Forelimb muscle (tissue), 1 donor: ENCODE data around the gene SOS2. TPM values are rescaled to one million over a fixed set of nuclear protein-coding genes. Genes with fewer than 3 reads are reported as not detected.
"Not testable (repeated sequence)": the region's sequence is repeated elsewhere in the genome, so short reads cannot be mapped to it uniquely, and the experiment has no call there.

ENCODE experiments used
- DNase-seq: peaks from one replicate; pipeline ENCODE4 v3.0.0-alpha.2; 2013; ENCODE audit warnings: low read depth
- polyA plus RNA-seq: library from polyadenylated mRNA; unstranded; fragments of 120-200 nt; gene quantifications from one replicate; pipeline ENCODE4 v1.2.1, GENCODE V29; 2013; ENCODE audit not compliant: insufficient read length

SOS2 gene
- polyA plus RNA-seq, 1 donor, result 37.1 TPM

DNA sequence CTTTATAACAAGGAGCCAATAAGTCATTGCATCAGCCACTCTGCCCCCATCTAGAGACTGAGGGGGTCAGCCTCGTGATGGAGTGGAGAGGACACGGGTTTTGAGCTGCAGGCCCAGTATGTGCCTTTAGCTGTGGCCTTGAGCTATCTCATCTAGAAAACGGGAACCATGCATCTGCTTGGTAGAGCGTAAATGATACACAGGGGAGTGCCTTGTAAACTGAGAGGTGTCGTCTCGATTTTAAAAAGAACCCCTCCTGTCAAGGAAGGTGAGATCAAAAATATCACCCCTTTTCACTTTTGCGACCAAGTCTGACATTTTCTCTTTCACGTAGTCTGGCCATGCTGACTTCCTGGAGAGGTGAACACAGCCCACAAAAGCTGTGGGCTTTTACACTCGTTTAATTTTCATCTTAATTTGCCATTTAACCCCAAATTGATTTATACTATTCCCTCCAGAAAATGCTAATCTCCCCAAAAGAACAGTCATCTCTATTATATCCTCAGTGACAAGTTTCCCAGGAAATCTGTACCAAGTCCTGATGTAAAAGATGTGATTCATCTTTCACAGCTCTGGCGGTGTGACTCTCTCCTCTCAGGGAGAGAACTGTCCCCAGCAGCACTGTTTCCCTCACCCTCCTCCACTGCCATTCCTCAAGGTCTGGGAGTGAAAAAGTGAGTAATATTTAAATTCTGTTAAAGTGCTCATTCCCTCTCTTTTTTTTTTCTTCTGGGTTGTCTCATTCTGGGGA, 145.6 kb downstream of the SOS2 start:
- DNase-seq, result no peak

DNA sequence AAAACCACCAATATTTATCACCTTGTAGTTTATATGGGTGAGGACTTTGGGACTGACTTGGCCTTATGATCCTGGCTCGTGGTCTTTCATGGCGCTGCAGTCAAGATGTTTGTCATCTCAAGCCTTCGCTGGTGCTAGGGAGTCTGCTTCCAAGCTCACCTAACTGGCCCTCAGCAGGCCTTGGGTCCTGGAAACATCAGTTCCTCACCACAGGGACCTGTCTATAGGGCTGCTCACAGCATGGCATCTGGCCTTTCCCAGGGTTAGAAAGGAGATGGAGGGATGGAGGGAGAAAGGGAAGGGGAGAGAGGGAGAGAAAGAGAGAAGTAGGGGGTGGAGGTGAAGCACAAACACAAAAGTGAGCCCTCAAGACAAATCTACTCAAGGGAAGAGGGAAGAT, 146.7 kb downstream of the SOS2 start:
- DNase-seq, result no peak

DNA sequence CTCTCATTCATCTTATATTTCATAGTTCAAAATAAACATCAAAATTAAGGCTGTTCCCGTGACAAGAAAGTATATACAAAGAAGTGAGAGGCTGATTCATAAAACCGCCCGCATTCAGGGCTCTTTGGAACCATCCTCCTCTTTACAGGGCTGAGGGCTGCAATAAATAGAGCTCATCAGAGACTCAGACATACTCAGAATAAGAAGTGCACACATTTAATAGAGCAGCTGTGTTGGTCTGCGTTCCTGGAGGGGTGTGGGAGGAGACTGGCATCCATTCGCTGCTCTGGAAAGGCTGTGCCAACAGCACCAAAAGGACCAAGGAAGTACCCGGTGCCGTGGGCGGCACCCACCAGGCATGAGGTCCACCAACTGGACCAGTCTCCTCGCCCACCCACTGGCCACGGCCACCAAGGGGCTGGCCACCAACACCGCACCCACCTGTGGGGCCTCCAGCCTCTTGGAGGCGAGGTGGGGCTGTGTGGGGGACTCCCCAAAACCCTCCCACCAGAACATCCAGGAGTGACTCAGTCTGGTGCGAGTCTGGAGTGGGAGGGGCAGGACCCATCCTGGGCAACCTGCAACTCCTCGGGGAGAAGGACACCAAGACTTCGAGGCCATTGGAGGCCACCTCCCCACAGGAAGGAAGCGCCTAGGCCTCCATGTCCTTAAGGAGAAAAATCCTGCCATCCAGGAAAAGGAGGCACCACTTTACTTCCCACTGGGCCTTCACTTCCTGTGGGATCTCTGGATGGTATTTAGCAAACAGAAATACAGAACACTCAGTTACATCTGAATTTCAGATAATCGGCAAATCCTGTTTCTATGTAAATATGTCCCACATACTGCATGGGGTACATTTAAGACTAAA, 147.7 kb downstream of the SOS2 start:
- DNase-seq, result no peak

GRCh38 chr14:50082784-50083466, 148.5 kb downstream of the SOS2 start:
- DNase-seq, result no peak

GRCh38 chr14:50082308-50082742, 149.1 kb downstream of the SOS2 start:
- no peak for DNase-seq

DNA sequence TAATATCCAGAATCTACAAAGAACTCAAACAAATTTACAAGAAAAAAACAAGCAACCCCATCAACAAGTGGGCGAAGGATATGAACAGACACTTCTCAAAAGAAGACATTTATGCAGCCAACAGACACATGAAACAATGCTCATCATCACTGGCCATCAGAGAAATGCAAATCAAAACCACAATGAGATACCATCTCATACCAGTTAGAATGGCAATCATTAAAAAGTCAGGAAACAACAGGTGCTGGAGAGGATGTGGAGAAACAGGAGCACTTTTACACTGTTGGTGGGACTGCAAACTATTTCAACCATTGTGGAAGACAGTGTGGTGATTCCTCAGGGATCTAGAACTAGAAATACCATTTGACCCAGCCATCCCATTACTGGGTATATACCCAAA, 152.3 kb downstream of the SOS2 start:
- not testable (repeated sequence) for DNase-seq

DNA sequence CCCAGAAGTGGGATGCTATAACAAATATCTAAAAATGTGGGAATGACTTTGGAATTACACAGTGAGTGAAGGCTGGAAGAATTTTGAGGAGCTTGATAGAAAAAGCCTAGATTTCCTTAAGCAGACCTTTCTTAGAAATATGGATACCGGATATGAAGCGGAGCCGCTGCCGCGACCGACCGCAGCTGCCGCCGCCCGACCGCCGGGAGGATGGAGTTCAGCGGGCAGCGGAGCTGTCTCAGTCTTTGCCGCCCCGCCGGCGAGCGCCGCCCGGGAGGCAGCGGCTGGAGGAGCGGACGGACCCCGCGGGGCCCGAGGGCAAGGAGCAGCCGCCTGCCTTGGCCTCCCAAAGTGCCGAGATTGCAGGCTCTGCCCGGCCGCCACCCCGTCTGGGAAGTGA, 157.7 kb downstream of the SOS2 start:
- DNase-seq, result not testable (repeated sequence)

GRCh38 chr14:50072395-50072794, 159.0 kb downstream of the SOS2 start:
- DNase-seq, result no peak

GRCh38 chr14:50070840-50071548, 160.4 kb downstream of the SOS2 start:
- DNase-seq, result no peak

- DNase-seq, result no peak
Observed at GRCh38 chr14:50070230-50070629, 161.1 kb downstream of the SOS2 start.

DNA sequence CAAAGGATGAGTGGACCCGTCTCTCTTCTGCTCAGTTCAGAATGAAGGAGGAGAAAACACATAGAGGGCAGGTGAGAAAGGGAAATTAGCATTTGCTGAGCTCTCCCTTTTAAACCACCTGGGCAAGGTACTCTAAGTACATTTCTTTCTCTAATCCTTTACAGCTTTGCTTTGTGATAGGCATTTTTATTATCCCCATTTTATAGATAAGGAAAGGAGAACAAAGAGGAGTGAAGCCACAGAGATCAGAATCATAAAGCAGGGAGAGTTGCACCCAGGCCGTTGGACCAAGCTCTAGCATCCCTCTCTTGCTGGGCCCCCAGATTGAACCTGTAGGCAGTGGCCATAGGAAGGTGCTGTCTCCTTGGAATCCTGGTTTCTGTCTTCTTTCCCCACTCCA, 162.1 kb downstream of the SOS2 start:
- DNase-seq, result no peak

GRCh38 chr14:50068496-50068895, 162.9 kb downstream of the SOS2 start:
- DNase-seq, result no peak

DNA sequence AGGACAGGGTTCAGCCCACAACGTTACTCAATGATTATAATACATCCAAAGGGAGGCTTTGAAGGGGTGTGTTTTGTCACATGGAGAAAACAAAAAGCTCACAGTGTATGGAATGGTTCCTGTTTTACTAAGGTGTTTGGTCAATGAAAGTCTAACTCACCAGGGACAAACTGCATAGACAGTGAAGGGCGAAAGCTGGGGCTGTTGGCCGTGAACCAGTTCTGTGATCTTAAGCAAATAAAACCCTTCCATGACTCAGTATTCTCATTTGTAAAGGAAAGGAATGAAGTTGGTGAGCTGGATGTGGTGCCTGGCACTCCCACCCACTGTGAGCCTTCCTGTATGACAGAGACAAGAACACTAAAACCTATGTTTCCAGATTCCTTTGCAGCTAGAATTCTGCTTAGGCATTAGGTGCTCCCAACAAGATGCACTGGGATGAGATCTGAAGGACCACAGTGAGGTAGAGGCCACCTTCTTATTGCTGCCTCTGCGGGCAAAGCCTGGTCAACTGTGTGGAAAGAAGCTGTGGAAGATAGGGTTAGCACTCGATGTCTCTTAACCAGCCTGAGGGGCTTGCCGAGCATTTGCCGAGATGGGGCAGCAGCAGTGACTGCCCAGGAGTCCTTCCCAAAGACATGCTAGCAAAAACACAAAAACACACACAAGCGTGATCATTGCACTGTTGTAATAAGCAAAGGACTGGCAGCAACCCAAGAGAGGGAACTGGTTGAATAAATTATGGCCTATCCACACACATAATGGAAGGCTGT, 163.5 kb downstream of the SOS2 start:
- no peak for DNase-seq

Other genes with a start within 250 kb of the SOS2 start
- 9.7 TPM for gene VCPKMT, start 115.0 kb downstream of the SOS2 start, polyA plus RNA-seq
- 6.8 TPM for gene L2HGDH, start 80.7 kb upstream of the SOS2 start, polyA plus RNA-seq
- gene DMAC2L, start 80.7 kb upstream of the SOS2 start, polyA plus RNA-seq, result 16.8 TPM
- gene CDKL1, start 165.3 kb upstream of the SOS2 start, polyA plus RNA-seq, result 3.7 TPM